ENCODE results near the gene NHP2.

GRCh38 chr5:178180141-178180863 lies 26.6 kb upstream of the NHP2 start:
- TF ChIP-seq EZH2 (IDR thresholded peaks at IDR 0.05; ENCODE audit: low read depth) = no peak
- TF ChIP-seq, protein P1, sequence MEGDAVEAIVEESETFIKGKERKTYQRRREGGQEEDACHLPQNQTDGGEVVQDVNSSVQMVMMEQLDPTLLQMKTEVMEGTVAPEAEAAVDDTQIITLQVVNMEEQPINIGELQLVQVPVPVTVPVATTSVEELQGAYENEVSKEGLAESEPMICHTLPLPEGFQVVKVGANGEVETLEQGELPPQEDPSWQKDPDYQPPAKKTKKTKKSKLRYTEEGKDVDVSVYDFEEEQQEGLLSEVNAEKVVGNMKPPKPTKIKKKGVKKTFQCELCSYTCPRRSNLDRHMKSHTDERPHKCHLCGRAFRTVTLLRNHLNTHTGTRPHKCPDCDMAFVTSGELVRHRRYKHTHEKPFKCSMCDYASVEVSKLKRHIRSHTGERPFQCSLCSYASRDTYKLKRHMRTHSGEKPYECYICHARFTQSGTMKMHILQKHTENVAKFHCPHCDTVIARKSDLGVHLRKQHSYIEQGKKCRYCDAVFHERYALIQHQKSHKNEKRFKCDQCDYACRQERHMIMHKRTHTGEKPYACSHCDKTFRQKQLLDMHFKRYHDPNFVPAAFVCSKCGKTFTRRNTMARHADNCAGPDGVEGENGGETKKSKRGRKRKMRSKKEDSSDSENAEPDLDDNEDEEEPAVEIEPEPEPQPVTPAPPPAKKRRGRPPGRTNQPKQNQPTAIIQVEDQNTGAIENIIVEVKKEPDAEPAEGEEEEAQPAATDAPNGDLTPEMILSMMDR (conservative IDR thresholded peaks at IDR 0.05) = no peak
